Testis (tissue), 2 donors: ENCODE data around the gene TBC1D4.

Source experiments
- POLR2A ChIP-seq: fragments of 450-650 bp; IDR thresholded peaks from one replicate; pipeline ENCODE4 v1.6.1; 2017; ENCODE audit warnings: antibody characterized with exemption, mild to moderate bottlenecking, moderate library complexity
- TF ChIP-seq, protein P1 (sequence below), 3 experiments: fragments of 450-650 bp in 2 of 3; fragments of 200-600 bp in 1 of 3; sonication (generic) in 1 of 3; IDR thresholded peaks; one replicate each; pipeline ENCODE4 v1.5.1; 2016 to 2019; ENCODE audit warnings: antibody characterized with exemption in 3 of 3, mild to moderate bottlenecking in 2 of 3, moderate library complexity in 1 of 3

DNA sequence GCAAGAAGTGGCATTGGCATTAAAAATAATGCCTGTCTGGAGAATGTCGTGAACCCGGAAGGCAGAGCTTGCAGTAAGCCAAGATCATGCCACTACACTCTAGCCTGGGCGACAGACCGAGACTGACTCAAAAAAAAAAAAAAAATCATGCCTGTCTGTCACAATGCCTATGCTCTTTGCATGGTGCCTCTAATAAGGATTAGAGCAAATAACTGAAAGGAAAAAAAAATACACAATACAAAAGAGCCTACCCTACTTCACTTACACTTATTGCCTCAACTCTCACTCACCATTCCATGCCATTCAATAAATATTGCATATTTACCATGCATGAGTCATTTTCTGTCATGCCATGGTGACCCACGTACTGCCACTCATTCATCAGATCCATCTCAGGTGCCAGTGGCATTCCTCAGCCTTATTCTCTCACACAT, 49.1 kb downstream of the TBC1D4 start:
- TF ChIP-seq, protein P1, sequence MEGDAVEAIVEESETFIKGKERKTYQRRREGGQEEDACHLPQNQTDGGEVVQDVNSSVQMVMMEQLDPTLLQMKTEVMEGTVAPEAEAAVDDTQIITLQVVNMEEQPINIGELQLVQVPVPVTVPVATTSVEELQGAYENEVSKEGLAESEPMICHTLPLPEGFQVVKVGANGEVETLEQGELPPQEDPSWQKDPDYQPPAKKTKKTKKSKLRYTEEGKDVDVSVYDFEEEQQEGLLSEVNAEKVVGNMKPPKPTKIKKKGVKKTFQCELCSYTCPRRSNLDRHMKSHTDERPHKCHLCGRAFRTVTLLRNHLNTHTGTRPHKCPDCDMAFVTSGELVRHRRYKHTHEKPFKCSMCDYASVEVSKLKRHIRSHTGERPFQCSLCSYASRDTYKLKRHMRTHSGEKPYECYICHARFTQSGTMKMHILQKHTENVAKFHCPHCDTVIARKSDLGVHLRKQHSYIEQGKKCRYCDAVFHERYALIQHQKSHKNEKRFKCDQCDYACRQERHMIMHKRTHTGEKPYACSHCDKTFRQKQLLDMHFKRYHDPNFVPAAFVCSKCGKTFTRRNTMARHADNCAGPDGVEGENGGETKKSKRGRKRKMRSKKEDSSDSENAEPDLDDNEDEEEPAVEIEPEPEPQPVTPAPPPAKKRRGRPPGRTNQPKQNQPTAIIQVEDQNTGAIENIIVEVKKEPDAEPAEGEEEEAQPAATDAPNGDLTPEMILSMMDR (IDR thresholded peaks at IDR 0.05), result no peak
- no peak for TF ChIP-seq POLR2A
